ENCODE measurements around the gene KCNAB1. TPM values are rescaled to one million over a fixed set of nuclear protein-coding genes. Genes with fewer than 3 reads are reported as not detected.

Gene KCNAB1
- total RNA-seq, 1 experiment from 2014 or later, result 1.0 TPM

- TF ChIP-seq, protein P1, sequence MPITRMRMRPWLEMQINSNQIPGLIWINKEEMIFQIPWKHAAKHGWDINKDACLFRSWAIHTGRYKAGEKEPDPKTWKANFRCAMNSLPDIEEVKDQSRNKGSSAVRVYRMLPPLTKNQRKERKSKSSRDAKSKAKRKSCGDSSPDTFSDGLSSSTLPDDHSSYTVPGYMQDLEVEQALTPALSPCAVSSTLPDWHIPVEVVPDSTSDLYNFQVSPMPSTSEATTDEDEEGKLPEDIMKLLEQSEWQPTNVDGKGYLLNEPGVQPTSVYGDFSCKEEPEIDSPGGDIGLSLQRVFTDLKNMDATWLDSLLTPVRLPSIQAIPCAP (CRISPR knock-in tag; IDR thresholded peaks at IDR 0.05), result no peak
- TF ChIP-seq ZNF396 (CRISPR knock-in tag; IDR thresholded peaks at IDR 0.05; ENCODE audit: borderline replicate concordance) (no peak), ZNF263 (CRISPR knock-in tag; IDR thresholded peaks at IDR 0.05; ENCODE audit: low read depth) (no peak), MXD4 (CRISPR knock-in tag; IDR thresholded peaks at IDR 0.05; ENCODE audit: borderline replicate concordance) (no peak), ATF2 (CRISPR knock-in tag; IDR thresholded peaks at IDR 0.05; ENCODE audit: borderline replicate concordance, low read depth) (no peak), MAX (CRISPR knock-in tag; IDR thresholded peaks at IDR 0.05) (no peak)
- no peaks in the 10 kb centered on the region for H3K27me3 Mint-ChIP-seq (ENCODE audit: low read depth)
- no peak overlapping the region for H3K27ac Mint-ChIP-seq
- no peaks in the 10 kb centered on the region for H3K36me3 Mint-ChIP-seq
- peaks cover 11% of the 10 kb centered on the region for H3K4me1 Mint-ChIP-seq
- DNase-seq (ENCODE audit: low spot score) (no peak), ATAC-seq (no peak)
- no peak overlapping the region for H3K4me3 Mint-ChIP-seq
- no peaks in the 10 kb centered on the region for H3K9me3 Mint-ChIP-seq
- CTCF ChIA-PET, result no interaction called here
- POLR2A ChIA-PET, result no interaction called here
Measured at GRCh38 chr3:156576051-156576450, 455.7 kb downstream of the KCNAB1 start.

DNA sequence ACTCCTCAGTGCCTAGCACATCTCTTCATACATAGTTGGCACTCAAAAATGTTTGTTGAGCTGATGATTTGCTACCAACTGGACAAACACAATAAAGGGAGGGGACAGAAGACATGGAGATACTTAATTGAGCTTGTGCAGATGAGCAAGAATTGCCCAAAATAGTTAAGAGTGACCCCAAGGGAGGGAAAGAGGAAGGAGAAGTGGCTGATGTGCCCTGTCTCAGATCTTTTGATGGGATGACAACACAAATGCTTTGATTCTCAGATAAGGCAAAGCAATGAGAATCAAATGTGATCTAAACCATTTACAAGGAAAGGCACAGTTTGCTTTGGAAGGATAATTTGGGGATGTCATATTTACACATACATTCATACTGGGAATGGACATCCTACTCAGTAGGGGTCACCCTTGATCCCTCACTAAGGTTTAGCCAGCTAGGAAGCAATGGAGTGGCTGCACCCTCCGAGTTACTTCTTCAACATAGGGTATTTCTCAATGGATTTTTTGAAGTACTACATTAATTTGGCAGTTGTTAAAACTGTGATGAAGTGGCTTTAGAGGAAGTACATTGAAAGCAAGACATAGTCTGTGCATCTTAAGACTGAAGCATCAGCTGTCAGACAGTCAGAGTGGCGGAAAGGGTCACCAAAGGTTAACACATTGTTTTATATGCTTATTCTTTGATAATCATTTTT, 456.4 kb downstream of the KCNAB1 start:
- Mint-ChIP-seq H3K9me3 (no peaks in the 10 kb centered on the region), H3K4me1 (peaks cover 11% of the 10 kb centered on the region), H3K27me3 (ENCODE audit: low read depth) (no peaks in the 10 kb centered on the region), H3K36me3 (no peaks in the 10 kb centered on the region), H3K27ac (no peak overlapping the region), H3K4me3 (no peak overlapping the region)
- DNase-seq (ENCODE audit: low spot score) (no peak), ATAC-seq (no peak)
- ChIA-PET POLR2A (no interaction called here), CTCF (no interaction called here)
- no peak for TF ChIP-seq MLX (CRISPR knock-in tag; IDR thresholded peaks at IDR 0.05)
- no peak for TF ChIP-seq KAT7 (CRISPR knock-in tag; IDR thresholded peaks at IDR 0.05; ENCODE audit: borderline replicate concordance)
- TF ChIP-seq, protein P2, sequence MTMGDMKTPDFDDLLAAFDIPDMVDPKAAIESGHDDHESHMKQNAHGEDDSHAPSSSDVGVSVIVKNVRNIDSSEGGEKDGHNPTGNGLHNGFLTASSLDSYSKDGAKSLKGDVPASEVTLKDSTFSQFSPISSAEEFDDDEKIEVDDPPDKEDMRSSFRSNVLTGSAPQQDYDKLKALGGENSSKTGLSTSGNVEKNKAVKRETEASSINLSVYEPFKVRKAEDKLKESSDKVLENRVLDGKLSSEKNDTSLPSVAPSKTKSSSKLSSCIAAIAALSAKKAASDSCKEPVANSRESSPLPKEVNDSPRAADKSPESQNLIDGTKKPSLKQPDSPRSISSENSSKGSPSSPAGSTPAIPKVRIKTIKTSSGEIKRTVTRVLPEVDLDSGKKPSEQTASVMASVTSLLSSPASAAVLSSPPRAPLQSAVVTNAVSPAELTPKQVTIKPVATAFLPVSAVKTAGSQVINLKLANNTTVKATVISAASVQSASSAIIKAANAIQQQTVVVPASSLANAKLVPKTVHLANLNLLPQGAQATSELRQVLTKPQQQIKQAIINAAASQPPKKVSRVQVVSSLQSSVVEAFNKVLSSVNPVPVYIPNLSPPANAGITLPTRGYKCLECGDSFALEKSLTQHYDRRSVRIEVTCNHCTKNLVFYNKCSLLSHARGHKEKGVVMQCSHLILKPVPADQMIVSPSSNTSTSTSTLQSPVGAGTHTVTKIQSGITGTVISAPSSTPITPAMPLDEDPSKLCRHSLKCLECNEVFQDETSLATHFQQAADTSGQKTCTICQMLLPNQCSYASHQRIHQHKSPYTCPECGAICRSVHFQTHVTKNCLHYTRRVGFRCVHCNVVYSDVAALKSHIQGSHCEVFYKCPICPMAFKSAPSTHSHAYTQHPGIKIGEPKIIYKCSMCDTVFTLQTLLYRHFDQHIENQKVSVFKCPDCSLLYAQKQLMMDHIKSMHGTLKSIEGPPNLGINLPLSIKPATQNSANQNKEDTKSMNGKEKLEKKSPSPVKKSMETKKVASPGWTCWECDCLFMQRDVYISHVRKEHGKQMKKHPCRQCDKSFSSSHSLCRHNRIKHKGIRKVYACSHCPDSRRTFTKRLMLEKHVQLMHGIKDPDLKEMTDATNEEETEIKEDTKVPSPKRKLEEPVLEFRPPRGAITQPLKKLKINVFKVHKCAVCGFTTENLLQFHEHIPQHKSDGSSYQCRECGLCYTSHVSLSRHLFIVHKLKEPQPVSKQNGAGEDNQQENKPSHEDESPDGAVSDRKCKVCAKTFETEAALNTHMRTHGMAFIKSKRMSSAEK (CRISPR knock-in tag; IDR thresholded peaks at IDR 0.05; ENCODE audit: borderline replicate concordance), result no peak
- TF ChIP-seq ZNF138 (CRISPR knock-in tag; conservative IDR thresholded peaks at IDR 0.05), result no peak
- TF ChIP-seq MYBL2 (CRISPR knock-in tag; IDR thresholded peaks at IDR 0.05), result no peak
- no peak for TF ChIP-seq ARID4B (CRISPR knock-in tag; IDR thresholded peaks at IDR 0.05; ENCODE audit: borderline replicate concordance)
- TF ChIP-seq JUN (CRISPR knock-in tag; IDR thresholded peaks at IDR 0.05), result no peak
- no peak for TF ChIP-seq ZNF317 (CRISPR knock-in tag; IDR thresholded peaks at IDR 0.05; ENCODE audit: borderline replicate concordance, low read depth)
- TF ChIP-seq, protein P3, sequence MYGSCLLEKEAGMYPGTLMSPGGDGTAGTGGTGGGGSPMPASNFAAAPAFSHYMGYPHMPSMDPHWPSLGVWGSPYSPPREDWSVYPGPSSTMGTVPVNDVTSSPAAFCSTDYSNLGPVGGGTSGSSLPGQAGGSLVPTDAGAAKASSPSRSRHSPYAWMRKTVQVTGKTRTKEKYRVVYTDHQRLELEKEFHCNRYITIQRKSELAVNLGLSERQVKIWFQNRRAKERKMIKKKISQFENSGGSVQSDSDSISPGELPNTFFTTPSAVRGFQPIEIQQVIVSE (CRISPR knock-in tag; IDR thresholded peaks at IDR 0.05; ENCODE audit: borderline replicate concordance), result no peak
- TF ChIP-seq NR2C2 (CRISPR knock-in tag; IDR thresholded peaks at IDR 0.05), result no peak
- TF ChIP-seq, protein P4, sequence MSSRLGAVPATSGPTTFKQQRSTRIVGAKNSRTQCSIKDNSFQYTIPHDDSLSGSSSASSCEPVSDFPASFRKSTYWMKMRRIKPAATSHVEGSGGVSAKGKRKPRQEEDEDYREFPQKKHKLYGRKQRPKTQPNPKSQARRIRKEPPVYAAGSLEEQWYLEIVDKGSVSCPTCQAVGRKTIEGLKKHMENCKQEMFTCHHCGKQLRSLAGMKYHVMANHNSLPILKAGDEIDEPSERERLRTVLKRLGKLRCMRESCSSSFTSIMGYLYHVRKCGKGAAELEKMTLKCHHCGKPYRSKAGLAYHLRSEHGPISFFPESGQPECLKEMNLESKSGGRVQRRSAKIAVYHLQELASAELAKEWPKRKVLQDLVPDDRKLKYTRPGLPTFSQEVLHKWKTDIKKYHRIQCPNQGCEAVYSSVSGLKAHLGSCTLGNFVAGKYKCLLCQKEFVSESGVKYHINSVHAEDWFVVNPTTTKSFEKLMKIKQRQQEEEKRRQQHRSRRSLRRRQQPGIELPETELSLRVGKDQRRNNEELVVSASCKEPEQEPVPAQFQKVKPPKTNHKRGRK (CRISPR knock-in tag; IDR thresholded peaks at IDR 0.05; ENCODE audit: borderline replicate concordance), result no peak

Data from WTC11 (cell line).